SW480 (cell line): Measurements from ENCODE around the gene ANKRD34A.

Source experiments
- DNase-seq: peaks from one replicate; pipeline ENCODE4 v3.0.0-alpha.2; 2016; ENCODE audit warnings: low spot score

Gene ANKRD34A

GRCh38 chr1:145990249-145990855, 26.0 kb upstream of the ANKRD34A start:
- peak; percentile 52 for DNase-seq

- no peak for DNase-seq
These were observed 24.4 kb upstream of the ANKRD34A start for GRCh38 chr1:145988773-145989172.

- DNase-seq: no peak
These were observed 23.6 kb upstream of the ANKRD34A start for GRCh38 chr1:145987926-145988325.

GRCh38 chr1:145986551-145986950, 22.2 kb upstream of the ANKRD34A start:
- no peak for DNase-seq

GRCh38 chr1:145985502-145986439, 21.4 kb upstream of the ANKRD34A start:
- DNase-seq: no peak

- no peak for DNase-seq
These were observed 20.7 kb upstream of the ANKRD34A start for GRCh38 chr1:145985129-145985501.

- DNase-seq: no peak
These were observed 19.8 kb upstream of the ANKRD34A start for GRCh38 chr1:145983960-145984830.

GRCh38 chr1:145983206-145983675, 18.9 kb upstream of the ANKRD34A start:
- DNase-seq: no peak

- no peak for DNase-seq
These were observed 17.8 kb upstream of the ANKRD34A start for GRCh38 chr1:145982010-145982723.

GRCh38 chr1:145980457-145980994, 16.2 kb upstream of the ANKRD34A start:
- DNase-seq: no peak

- peak; percentile 51 for DNase-seq
These were observed 15.5 kb upstream of the ANKRD34A start for GRCh38 chr1:145979746-145980456.

- peak; percentile 100 for DNase-seq
These were observed 14.7 kb upstream of the ANKRD34A start for GRCh38 chr1:145978854-145979745.

GRCh38 chr1:145978471-145978853, 14.1 kb upstream of the ANKRD34A start:
- DNase-seq: no peak

GRCh38 chr1:145977486-145978470, 13.4 kb upstream of the ANKRD34A start:
- peak; percentile 89 for DNase-seq

GRCh38 chr1:145977016-145977415, 12.6 kb upstream of the ANKRD34A start:
- DNase-seq: no peak

- no peak for DNase-seq
These were observed 10.8 kb upstream of the ANKRD34A start for GRCh38 chr1:145975216-145975615.

GRCh38 chr1:145974721-145975120, 10.3 kb upstream of the ANKRD34A start:
- no peak for DNase-seq

GRCh38 chr1:145972580-145972979, 8.2 kb upstream of the ANKRD34A start:
- DNase-seq: no peak
